ENCODE results near the gene ANXA1. TPM values are rescaled to one million over a fixed set of nuclear protein-coding genes. Genes with fewer than 3 reads are reported as not detected.

The ANXA1 gene
- total RNA-seq, 1 experiment from 2014 or later = 8.3 TPM

- DNase-seq = no peak
- Mint-ChIP-seq H3K36me3 (ENCODE audit: insufficient read depth, unreplicated experiment) (no peaks in the 10 kb centered on the region), H3K27ac (ENCODE audit: unreplicated experiment) (no peak overlapping the region), H3K9me3 (ENCODE audit: unreplicated experiment) (no peaks in the 10 kb centered on the region), H3K4me1 (ENCODE audit: low read depth, unreplicated experiment) (no peaks in the 10 kb centered on the region), H3K4me3 (ENCODE audit: unreplicated experiment) (no peak overlapping the region), H3K27me3 (ENCODE audit: insufficient read depth, unreplicated experiment) (no peaks in the 10 kb centered on the region)
- H3K4me3 ChIP-seq (ENCODE audit: low read depth, low read length) = no peak overlapping the region
- no peaks in the 10 kb centered on the region for H3K4me1 ChIP-seq
- CTCF ChIA-PET = no interaction called here
- H3K36me3 ChIP-seq (ENCODE audit: control insufficient read depth, insufficient read depth, low read length) = no peaks in the 10 kb centered on the region
- POLR2A ChIA-PET = no interaction called here
- no peaks in the 10 kb centered on the region for H3K27me3 ChIP-seq (replicated peaks; ENCODE audit: control insufficient read depth, insufficient read depth, low read length)
- H3K9me3 ChIP-seq = no peaks in the 10 kb centered on the region
- no peak for TF ChIP-seq CTCF (IDR thresholded peaks at IDR 0.05; ENCODE audit: insufficient read depth in 1 of 2, low read depth in 1 of 2, low read length in 1 of 2, severe bottlenecking in 1 of 2, unreplicated experiment in 1 of 2)
- intact Hi-C loops (cut with micrococcal nuclease; ENCODE audit: unreplicated experiment) = no loop called here
- BruUV-seq (replicated peaks) = no TSS peak
Observed at GRCh38 chr9:73129941-73130685, 21.6 kb upstream of the ANXA1 start.

- ChIA-PET POLR2A (no interaction called here), CTCF (no interaction called here)
- H3K36me3 ChIP-seq (ENCODE audit: control insufficient read depth, insufficient read depth, low read length) = no peaks in the 10 kb centered on the region
- H3K4me3 ChIP-seq (ENCODE audit: low read depth, low read length) = no peak overlapping the region
- H3K36me3 Mint-ChIP-seq (ENCODE audit: insufficient read depth, unreplicated experiment) = no peaks in the 10 kb centered on the region
- H3K27me3 ChIP-seq (replicated peaks; ENCODE audit: control insufficient read depth, insufficient read depth, low read length) = no peaks in the 10 kb centered on the region
- TF ChIP-seq CTCF (IDR thresholded peaks at IDR 0.05; ENCODE audit: insufficient read depth in 1 of 2, low read depth in 1 of 2, low read length in 1 of 2, severe bottlenecking in 1 of 2, unreplicated experiment in 1 of 2) = no peak
- no peaks in the 10 kb centered on the region for H3K9me3 ChIP-seq
- H3K4me1 Mint-ChIP-seq (ENCODE audit: low read depth, unreplicated experiment) = no peaks in the 10 kb centered on the region
- H3K27me3 Mint-ChIP-seq (ENCODE audit: insufficient read depth, unreplicated experiment) = no peaks in the 10 kb centered on the region
- DNase-seq = no peak
- intact Hi-C loops (cut with micrococcal nuclease; ENCODE audit: unreplicated experiment) = no loop called here
- H3K9me3 Mint-ChIP-seq (ENCODE audit: unreplicated experiment) = no peaks in the 10 kb centered on the region
- no TSS peak for BruUV-seq (replicated peaks)
- no peak overlapping the region for H3K4me3 Mint-ChIP-seq (ENCODE audit: unreplicated experiment)
- no peak overlapping the region for H3K27ac Mint-ChIP-seq (ENCODE audit: unreplicated experiment)
- H3K4me1 ChIP-seq = no peaks in the 10 kb centered on the region
Observed at GRCh38 chr9:73131461-73131860, 20.2 kb upstream of the ANXA1 start.

- Histone ChIP-seq H3K27me3 (replicated peaks; ENCODE audit: control insufficient read depth, insufficient read depth, low read length) (no peaks in the 10 kb centered on the region), H3K36me3 (ENCODE audit: control insufficient read depth, insufficient read depth, low read length) (no peaks in the 10 kb centered on the region), H3K9me3 (no peaks in the 10 kb centered on the region), H3K4me1 (no peaks in the 10 kb centered on the region), H3K4me3 (ENCODE audit: low read depth, low read length) (no peak overlapping the region)
- no peak overlapping the region for H3K27ac Mint-ChIP-seq (ENCODE audit: unreplicated experiment)
- H3K4me3 Mint-ChIP-seq (ENCODE audit: unreplicated experiment) = peak overlapping the region; percentile 61
- ChIA-PET CTCF (no interaction called here), POLR2A (no interaction called here)
- no peak for DNase-seq
- no peak for TF ChIP-seq CTCF (IDR thresholded peaks at IDR 0.05; ENCODE audit: insufficient read depth in 1 of 2, low read depth in 1 of 2, low read length in 1 of 2, severe bottlenecking in 1 of 2, unreplicated experiment in 1 of 2)
- no peaks in the 10 kb centered on the region for H3K36me3 Mint-ChIP-seq (ENCODE audit: insufficient read depth, unreplicated experiment)
- no peaks in the 10 kb centered on the region for H3K9me3 Mint-ChIP-seq (ENCODE audit: unreplicated experiment)
- intact Hi-C loops (cut with micrococcal nuclease; ENCODE audit: unreplicated experiment) = no loop called here
- no TSS peak for BruUV-seq (replicated peaks)
- H3K27me3 Mint-ChIP-seq (ENCODE audit: insufficient read depth, unreplicated experiment) = no peaks in the 10 kb centered on the region
- H3K4me1 Mint-ChIP-seq (ENCODE audit: low read depth, unreplicated experiment) = no peaks in the 10 kb centered on the region
Observed at GRCh38 chr9:73132034-73132776, 19.5 kb upstream of the ANXA1 start.
